Activated T-cell treated with anti-CD3 and anti-CD28 coated beads for 24 hours (primary cell): ENCODE measurements around the gene PIM1.
"Not testable (repeated sequence)": the region's sequence is repeated elsewhere in the genome, so short reads cannot be mapped to it uniquely, and the experiment has no call there.

Experiments
- DNase-seq: peaks from one replicate; pipeline ENCODE4 v3.0.0-alpha.2; 2020; ENCODE audit warnings: low read depth

The PIM1 gene

DNA sequence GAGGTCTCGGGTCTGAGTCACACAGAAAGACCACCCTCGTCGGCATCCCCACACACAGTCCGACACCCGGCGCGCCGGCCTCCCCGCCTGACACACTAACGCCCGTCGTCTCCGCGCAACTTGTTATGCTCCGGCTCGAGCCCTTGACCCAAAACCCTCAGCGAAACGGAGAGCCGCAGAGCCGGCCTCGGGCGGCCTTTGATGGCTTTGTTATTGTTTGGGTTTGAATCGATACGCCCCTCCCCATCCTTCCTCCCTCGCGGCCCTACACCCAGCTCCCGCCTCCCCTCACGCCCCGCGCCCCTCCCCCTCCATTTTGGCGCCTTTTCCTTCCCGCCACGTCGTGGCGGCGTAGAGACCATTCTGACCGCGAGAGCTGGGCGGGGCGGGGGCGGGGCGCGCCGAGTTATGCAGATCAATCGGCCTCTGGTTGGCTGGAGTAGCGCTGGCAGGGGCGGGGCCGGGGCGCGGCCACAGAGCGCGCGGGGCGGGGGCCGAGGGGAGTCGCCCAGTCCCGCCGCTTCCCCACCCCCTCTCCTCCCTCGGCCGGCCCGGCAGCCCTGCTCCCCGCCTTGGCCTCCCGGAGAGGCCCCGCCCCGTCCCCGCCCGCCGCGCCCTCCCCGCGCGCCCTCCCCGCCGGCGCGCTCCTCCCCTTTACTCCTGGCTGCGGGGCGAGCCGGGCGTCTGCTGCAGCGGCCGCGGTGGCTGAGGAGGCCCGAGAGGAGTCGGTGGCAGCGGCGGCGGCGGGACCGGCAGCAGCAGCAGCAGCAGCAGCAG is at the start of gene PIM1:
PIM1 (plus strand) TSS at position 657 of the 777 bp plus-strand sequence. CDS start 424 bp downstream, outside the sequence.
- peak; percentile 99 for DNase-seq

GRCh38 chr6:37121556-37121955 is 48.4 kb upstream of the PIM1 start:
- no peak for DNase-seq

- DNase-seq, result no peak
Measured at GRCh38 chr6:37122861-37123260, 47.1 kb upstream of the PIM1 start.

GRCh38 chr6:37123957-37124729 is 45.8 kb upstream of the PIM1 start:
- DNase-seq, result no peak

GRCh38 chr6:37125774-37126492 is 44.0 kb upstream of the PIM1 start:
- DNase-seq, result no peak

DNA sequence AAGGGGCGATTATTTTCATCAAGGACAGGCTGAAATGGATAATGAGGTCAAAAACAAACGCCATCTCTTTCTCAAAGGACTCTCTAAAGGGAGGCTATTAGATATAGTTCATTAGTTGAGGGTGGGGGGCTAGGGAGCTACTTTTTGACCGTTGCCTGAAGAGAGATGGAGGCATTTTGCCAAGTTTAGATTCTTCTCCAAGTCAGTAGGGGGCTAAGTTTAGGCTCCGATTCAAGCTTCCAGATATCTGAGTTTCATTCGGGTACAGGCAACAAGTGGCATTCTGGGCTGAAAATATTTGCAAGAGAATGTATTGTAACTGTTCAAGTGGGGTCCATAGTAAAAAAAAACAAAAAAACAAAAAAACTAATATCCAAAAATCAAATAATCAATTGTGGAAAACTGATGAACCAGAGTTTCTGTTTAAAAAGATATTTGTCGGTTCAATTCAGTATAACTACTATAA is 43.4 kb upstream of the PIM1 start:
- no peak for DNase-seq

DNA sequence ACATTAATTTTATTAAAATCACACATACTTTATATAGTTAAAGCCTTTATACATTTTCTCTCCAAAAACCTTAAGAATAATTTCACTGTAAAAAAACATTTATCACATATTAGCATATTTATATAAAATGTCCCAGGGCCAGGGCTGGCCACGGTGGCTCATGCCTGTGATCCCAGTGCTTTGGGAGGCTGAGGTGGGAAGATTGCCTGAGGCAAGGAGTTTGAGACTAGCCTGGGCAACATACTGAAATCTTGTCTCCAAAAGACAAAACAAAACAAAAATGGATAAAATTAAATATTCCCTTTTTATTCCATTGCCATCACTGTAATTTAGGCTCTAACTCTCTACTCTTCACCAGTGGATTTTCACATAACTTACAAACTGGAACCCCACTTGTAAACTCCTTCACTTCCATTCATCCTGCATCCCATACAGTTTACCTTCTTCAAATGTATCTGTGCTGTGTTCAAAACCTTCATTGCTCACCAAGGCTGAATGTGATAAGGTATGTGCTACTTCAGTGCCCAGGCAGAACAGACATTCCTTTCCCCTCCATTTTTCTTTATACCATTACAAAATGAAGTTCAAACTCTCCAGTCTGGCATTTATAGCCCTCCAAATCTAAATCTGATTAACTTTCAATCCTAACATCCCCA is 42.9 kb upstream of the PIM1 start:
- no peak for DNase-seq

DNA sequence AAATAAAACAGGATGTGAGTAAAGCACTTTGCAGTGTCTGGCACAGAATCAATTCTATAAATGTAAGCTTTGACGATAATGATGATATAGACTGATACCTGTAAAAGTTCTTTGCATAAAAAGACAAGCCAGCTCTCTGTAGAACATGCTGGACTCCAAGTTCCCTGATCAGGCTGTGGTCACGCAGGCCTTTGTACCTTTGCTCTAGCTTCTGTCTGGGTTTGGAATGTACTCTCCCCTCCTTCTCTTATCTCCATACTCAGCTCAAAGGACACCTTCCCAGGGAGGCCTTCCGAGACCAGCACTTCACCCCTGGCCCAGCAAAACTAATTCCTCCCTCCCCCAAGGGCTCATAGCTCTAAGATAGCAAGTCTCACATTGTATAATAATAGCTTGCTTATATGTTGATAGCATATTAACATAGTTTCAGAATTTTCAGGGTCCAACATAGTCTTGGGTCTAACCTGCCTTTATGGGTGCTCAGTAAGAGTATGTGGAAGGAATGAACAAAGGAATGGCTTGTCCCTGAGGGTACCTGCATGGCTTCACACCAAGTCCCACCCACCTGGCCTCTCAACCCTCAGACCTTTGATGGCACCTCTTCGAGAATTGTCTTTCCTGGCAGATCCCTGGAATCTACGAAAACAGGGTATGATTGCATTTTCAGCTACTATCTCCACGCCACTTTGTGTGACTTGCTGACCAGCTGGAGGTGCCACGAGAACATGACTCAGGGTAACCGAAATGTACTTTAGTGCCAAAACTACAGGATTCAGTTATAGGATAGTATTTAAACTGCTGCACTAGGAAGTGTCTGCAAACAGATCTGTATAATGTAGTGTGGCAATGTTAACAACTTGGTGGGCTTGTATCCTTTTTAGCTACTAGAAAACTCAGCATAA is 41.7 kb upstream of the PIM1 start:
- DNase-seq, result no peak

GRCh38 chr6:37128863-37129443 is 41.0 kb upstream of the PIM1 start:
- not testable (repeated sequence) for DNase-seq

- DNase-seq, result no peak
Measured at GRCh38 chr6:37129566-37129965, 40.4 kb upstream of the PIM1 start.

DNA sequence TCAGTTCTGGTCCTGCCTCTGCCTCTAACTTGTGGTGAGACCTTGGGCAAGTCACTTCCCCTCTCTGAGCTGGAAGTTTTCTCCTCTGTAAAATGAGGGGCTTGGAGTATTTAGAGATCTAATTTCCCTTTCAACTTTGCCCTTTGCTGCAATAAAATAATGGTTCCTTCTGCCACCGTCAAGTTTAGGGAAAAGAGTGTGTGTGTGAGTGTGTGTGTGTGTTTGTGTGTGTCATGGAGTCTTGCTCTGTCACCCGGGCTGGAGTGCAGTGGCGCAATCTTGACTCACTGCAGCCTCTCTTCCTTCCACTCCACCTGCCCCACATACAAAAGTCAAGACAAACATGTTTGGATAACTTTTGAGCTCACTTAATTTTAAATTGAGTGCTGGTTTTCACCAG is 39.2 kb upstream of the PIM1 start:
- no peak for DNase-seq

DNA sequence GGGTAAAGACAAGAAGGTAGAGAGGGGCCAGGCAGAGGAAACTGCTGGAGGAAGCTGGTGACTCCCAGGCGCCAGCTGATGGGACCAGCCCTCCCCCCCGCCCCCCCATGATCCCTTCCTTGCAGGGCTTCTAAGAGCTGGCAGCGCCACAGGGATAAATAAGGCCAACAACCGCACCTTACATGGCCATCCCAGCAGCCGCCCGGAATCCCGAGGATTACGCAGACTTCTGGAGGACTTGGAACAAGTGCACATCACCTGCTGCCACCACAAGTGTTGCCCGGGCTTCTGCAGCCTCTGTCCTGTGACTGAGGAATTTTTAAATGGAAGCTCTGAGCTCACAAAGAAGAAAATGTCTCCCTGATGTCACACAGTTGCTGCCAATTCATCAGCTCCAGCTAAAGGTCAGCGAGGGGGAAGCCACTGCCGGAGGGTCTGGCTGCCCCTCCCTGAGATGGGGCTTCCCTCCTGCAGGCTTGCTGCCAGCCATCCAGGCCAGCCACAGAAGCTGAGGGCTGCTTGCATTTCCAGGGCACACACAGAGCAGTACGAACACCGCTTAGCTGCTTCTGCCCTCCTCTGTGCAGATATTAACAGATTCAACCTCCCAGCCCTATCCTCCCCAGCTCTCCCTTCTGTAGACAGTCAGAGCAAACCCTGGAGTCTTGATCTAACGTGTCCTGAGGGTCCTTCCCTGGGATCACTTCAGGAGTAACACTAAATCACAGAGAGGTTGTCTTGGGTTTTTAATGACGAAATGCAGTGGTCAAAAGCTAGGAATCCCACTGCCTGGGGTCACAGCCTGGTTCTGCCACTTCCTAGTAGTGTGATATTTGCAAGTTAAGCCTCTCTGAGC is 38.6 kb upstream of the PIM1 start:
- no peak for DNase-seq

GRCh38 chr6:37131960-37132253 is 38.0 kb upstream of the PIM1 start:
- DNase-seq, result no peak

GRCh38 chr6:37134036-37134395 is 35.9 kb upstream of the PIM1 start:
- no peak for DNase-seq

DNA sequence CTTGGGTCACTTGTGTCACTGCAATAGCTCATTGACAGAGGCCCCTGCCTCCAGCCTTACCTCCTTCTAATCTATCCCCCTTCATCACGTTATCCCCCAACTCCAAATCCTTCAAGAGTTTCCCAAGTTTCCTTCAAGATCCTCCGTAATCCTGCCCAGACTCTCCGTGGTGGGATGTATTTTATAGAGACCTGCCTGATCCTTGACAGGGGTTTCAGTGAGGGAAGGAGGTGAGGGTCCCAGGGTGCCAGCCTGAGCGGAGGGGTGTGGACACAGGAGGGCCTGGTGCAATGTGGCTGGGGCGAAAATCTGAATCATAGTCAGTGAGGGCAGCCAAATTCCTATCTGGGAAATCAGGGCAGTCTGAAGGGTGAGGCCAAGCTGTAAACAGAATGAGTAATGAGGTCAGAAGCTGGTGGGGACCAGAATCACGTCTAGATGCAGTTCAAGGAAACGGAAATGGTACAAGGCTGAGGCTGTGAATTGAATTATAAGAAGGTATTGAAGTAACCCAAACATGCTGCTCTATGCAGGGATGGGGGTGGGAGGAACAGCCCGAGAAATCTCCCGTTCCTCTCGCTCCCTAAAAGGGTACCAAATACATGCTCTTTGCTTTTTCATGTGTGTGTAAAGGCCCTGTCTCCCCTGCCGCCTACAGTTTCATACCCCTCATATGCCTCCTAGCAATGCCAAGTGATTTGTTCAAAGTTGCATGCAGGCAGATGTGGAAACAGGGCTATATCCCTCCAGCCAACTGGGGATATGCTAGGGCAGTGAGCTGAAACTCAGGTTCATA is 35.4 kb upstream of the PIM1 start:
- DNase-seq, result no peak

- no peak for DNase-seq
Measured at GRCh38 chr6:37135835-37136694, 33.9 kb upstream of the PIM1 start.

- DNase-seq, result no peak
Measured at GRCh38 chr6:37136821-37137200, 33.1 kb upstream of the PIM1 start.
